CD14-positive monocyte (primary cell): Measurements from ENCODE around the gene USP17L19. TPM values are rescaled to one million over a fixed set of nuclear protein-coding genes. Genes with fewer than 3 reads are reported as not detected.
"Not testable (repeated sequence)": the region's sequence is repeated elsewhere in the genome, so short reads cannot be mapped to it uniquely, and the experiment has no call there.

Experiments
- DNase-seq, 3 donors: peaks; one replicate each; pipeline ENCODE4 v3.0.0-alpha.2; 2011 to 2022
- H2AFZ ChIP-seq: 2 replicates; pipeline ENCODE4 v1.6.0; 2012; ENCODE audit warnings: mild to moderate bottlenecking, low read depth, low read length, inconsistent platforms; ENCODE audit not compliant: insufficient read depth, poor library complexity, severe bottlenecking
- H3K27ac ChIP-seq, 2 donors: 1 replicate in 1 of 2; 2 replicates in 1 of 2; pipeline ENCODE4 v1.5.1; 2012 to 2013; ENCODE audit warnings: low read length in 2 of 2, control low read depth in 1 of 2, inconsistent platforms in 1 of 2, low read depth in 1 of 2, mild to moderate bottlenecking in 1 of 2
- H3K27me3 ChIP-seq, 2 donors: one replicate each; pipeline versions ENCODE4 v1.6.0 to v1.6.1; 2011 to 2013; ENCODE audit warnings: low read length in 2 of 2; ENCODE audit not compliant: control insufficient read depth in 2 of 2, insufficient read depth in 2 of 2
- H3K36me3 ChIP-seq, 2 donors: replicated peaks in 1 of 2; 1 replicate in 1 of 2; 2 replicates in 1 of 2; pipeline versions ENCODE4 v1.5.1 to v1.6.1; 2012 to 2013; ENCODE audit warnings: low read length in 2 of 2, control low read depth in 1 of 2, inconsistent platforms in 1 of 2, mild to moderate bottlenecking in 1 of 2; ENCODE audit not compliant: insufficient read depth in 2 of 2, control insufficient read depth in 1 of 2
- H3K4me1 ChIP-seq, 2 donors: 1 replicate in 1 of 2; 2 replicates in 1 of 2; pipeline versions ENCODE4 v1.5.1 to v1.6.1; 2012 to 2013; ENCODE audit warnings: low read length in 2 of 2, control low read depth in 1 of 2, inconsistent platforms in 1 of 2, mild to moderate bottlenecking in 1 of 2, moderate library complexity in 1 of 2; ENCODE audit not compliant: insufficient read depth in 2 of 2, control insufficient read depth in 1 of 2
- H3K4me2 ChIP-seq: replicated peaks from 2 replicates; pipeline ENCODE3; 2012; ENCODE audit warnings: low read length, moderate library complexity, mild to moderate bottlenecking; ENCODE audit not compliant: poor library complexity, severe bottlenecking; ENCODE audit errors: extremely low read depth
- H3K4me3 ChIP-seq, 3 experiments: fragments of 200-600 bp in 1 of 3; sonication (generic) in 1 of 3; replicated peaks in 1 of 3; 1 replicate in 2 of 3; 2 replicates in 1 of 3; pipeline ENCODE4 v1.5.1; 2011 to 2013; ENCODE audit warnings: low read length in 3 of 3, mild to moderate bottlenecking in 3 of 3, control low read depth in 2 of 3, low read depth in 2 of 3, inconsistent platforms in 1 of 3, moderate library complexity in 1 of 3
- H3K79me2 ChIP-seq: 2 replicates; pipeline ENCODE4 v1.6.0; 2012; ENCODE audit warnings: mild to moderate bottlenecking, control low read depth, inconsistent platforms, low read length, moderate library complexity; ENCODE audit not compliant: insufficient read depth
- H3K9ac ChIP-seq: 2 replicates; pipeline ENCODE4 v1.6.0; 2017; ENCODE audit warnings: low read length, mild to moderate bottlenecking; ENCODE audit not compliant: insufficient read depth, poor library complexity, severe bottlenecking
- H3K9me3 ChIP-seq, 2 donors: replicated peaks in 1 of 2; 1 replicate in 1 of 2; 2 replicates in 1 of 2; pipeline versions ENCODE4 v1.5.1 to v1.6.1; 2012 to 2013; ENCODE audit warnings: low read length in 2 of 2, control low read depth in 1 of 2; ENCODE audit not compliant: control insufficient read depth in 1 of 2, insufficient read depth in 1 of 2
- H4K20me1 ChIP-seq: 2 replicates; pipeline ENCODE4 v1.6.0; 2012; ENCODE audit warnings: mild to moderate bottlenecking, low read length, control low read depth, moderate library complexity; ENCODE audit not compliant: insufficient read depth
- H3K27ac Mint-ChIP-seq, 7 donors: one replicate each; pipeline ENCODE4 v1.8.0; 2020; ENCODE audit warnings: mild to moderate bottlenecking in 7 of 7, mixed read lengths in 7 of 7, moderate library complexity in 6 of 7, inconsistent platforms in 2 of 7
- H3K27me3 Mint-ChIP-seq, 3 donors: one replicate each; pipeline ENCODE4 v1.8.0; 2021 to 2022; ENCODE audit warnings: low read depth in 3 of 3, mild to moderate bottlenecking in 3 of 3, mixed read lengths in 3 of 3, moderate library complexity in 3 of 3, inconsistent platforms in 1 of 3
- H3K36me3 Mint-ChIP-seq, 2 donors: one replicate each; pipeline ENCODE4 v1.8.0; 2020; ENCODE audit warnings: mixed read lengths in 2 of 2, inconsistent platforms in 1 of 2, mild to moderate bottlenecking in 1 of 2
- H3K4me1 Mint-ChIP-seq: one replicate; pipeline ENCODE4 v1.8.0; 2020; ENCODE audit warnings: mild to moderate bottlenecking, mixed read lengths
- H3K4me3 Mint-ChIP-seq, 2 donors: one replicate each; pipeline ENCODE4 v1.8.0; 2020; ENCODE audit warnings: mild to moderate bottlenecking in 2 of 2, mixed read lengths in 2 of 2, moderate library complexity in 1 of 2
- H3K9me3 Mint-ChIP-seq, 7 donors: one replicate each; pipeline ENCODE4 v1.8.0; 2020 to 2022; ENCODE audit warnings: mixed read lengths in 7 of 7, mild to moderate bottlenecking in 6 of 7, moderate library complexity in 6 of 7, inconsistent platforms in 2 of 7
- WGBS: methylation state at CpG from one replicate; pipeline ENCODE4 v1.1.5; 2013; ENCODE audit warnings: missing lambda C conversion rate; ENCODE audit not compliant: insufficient coverage; 5-methylcytosine and 5-hydroxymethylcytosine counted together
- intact Hi-C, 2 donors: fragments of 100-400 bp; cut with micrococcal nuclease; formaldehyde crosslinking; loops; one replicate each; pipeline versions ENCODE4 v1.15.0 to v1.15.1; 2023
- polyA plus RNA-seq, 3 donors: library from polyadenylated mRNA; depleted of rRNA in 1 of 3; unstranded in 2 of 3; stranded (reverse) in 1 of 3; fragments of 300-500 nt in 2 of 3; fragments of >200 nt in 1 of 3; fragmentation: Illumina TruSeq in 2 of 3; gene quantifications; 1 replicate in 2 of 3; 2 replicates in 1 of 3; pipeline ENCODE4 v1.2.3, GENCODE V29; 2012 to 2021

USP17L19 gene
- polyA plus RNA-seq, 3 donors = not detected

DNA sequence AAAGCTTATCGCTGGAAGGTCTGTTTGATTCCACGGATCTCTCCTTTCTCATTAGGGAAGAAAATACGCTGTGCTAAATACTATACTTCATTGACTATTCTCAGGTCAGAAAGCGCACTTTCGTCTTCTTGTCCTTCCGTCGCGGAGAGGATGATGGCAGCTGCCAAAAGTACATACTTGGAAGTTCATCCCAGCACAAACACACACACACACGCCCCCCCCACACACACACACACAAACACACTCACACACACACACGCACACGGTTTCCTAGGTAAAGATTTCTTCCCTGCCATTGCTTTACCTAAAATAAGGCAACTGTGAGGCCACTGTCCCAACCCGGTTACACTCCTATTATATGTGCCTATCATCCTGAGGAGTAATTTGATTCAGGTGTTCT, 14.7 kb upstream of the USP17L19 start:
- H3K9me3 Mint-ChIP-seq, H3K9me3 ChIP-seq, intact Hi-C loops, H4K20me1 ChIP-seq, H3K36me3 ChIP-seq, H3K27me3 Mint-ChIP-seq, H3K27me3 ChIP-seq, H3K79me2 ChIP-seq, H3K4me3 ChIP-seq, H3K9ac ChIP-seq, H3K27ac ChIP-seq, H3K4me3 Mint-ChIP-seq, H2AFZ ChIP-seq, H3K36me3 Mint-ChIP-seq, H3K4me1 Mint-ChIP-seq, H3K4me2 ChIP-seq, H3K4me1 ChIP-seq: not testable (repeated sequence)
- peak overlapping the region in 1 of 7 donors; percentile 3 for H3K27ac Mint-ChIP-seq
- DNase-seq = peak in 1 of 3 donors; percentile 0
- no CpG with 5 or more reads among the region's 12 CpGs for WGBS

DNA sequence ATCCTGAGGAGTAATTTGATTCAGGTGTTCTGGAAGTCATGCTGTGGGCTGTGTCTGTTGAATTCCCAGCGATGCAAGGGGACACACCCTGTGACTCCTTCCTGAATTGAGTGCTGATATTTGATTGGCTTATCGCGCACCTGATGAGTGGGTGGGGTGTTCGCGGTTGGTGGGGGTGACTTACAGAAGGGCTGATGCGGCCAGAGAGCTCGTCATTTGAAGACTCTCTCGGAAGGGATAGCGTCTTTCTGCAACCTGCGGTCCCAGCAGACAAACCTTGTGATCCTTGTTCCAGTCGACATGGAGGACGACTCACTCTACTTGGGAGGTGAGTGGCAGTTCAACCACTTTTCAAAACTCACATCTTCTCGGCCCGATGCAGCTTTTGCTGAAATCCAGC, 9.6 kb upstream of the USP17L19 start, which contains the start of gene USP17L17:
Gene USP17L17, plus strand, starts transcription at position 301 of the 400 bp plus-strand sequence. Its CDS starts 0 bp downstream, at position 301.
- H3K9ac ChIP-seq, H3K27me3 ChIP-seq, H3K27ac Mint-ChIP-seq, H3K4me3 ChIP-seq, H3K27me3 Mint-ChIP-seq, H3K4me2 ChIP-seq, H2AFZ ChIP-seq, H3K4me1 ChIP-seq, intact Hi-C loops, H4K20me1 ChIP-seq, H3K9me3 Mint-ChIP-seq, H3K79me2 ChIP-seq, H3K27ac ChIP-seq, H3K4me1 Mint-ChIP-seq, H3K36me3 ChIP-seq, H3K9me3 ChIP-seq, DNase-seq, H3K4me3 Mint-ChIP-seq, H3K36me3 Mint-ChIP-seq: not testable (repeated sequence)
- WGBS = no CpG with 5 or more reads among the region's 14 CpGs

DNA sequence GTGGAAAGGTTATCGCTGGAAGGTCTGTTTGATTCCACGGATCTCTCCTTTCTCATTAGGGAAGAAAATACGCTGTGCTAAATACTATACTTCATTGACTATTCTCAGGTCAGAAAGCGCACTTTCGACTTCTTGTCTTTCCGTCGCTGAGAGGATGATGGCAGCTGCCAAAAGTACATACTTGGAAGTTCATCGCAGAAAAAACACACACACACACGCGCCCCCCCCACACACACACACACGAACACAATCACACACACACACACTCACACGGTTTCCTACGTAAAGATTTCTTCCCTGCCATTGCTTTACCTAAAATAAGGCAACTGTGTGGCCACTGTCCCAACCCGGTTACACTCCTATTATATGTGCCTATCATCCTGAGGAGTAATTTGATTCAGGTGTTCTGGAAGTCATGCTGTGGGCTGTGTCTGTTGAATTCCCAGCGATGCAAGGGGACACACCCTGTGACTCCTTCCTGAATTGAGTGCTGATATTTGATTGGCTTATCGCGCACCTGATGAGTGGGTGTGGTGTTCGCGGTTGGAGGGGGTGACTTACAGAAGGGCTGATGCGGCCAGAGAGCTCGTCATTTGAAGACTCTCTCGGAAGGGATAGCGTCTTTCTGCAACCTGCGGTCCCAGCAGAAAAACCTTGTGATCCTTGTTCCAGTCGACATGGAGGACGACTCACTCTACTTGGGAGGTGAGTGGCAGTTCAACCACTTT, 5.1 kb upstream of the USP17L19 start, which contains the start of gene USP17L18:
Gene USP17L18, plus strand, starts transcription at position 678 of the 728 bp plus-strand sequence. Its CDS starts 0 bp downstream, at position 678.
- peak in 1 of 3 donors; percentile 0 for DNase-seq
- H3K4me3 ChIP-seq, H3K27me3 Mint-ChIP-seq, H3K36me3 ChIP-seq, H3K9me3 Mint-ChIP-seq, H3K27ac ChIP-seq, H3K4me2 ChIP-seq, H2AFZ ChIP-seq, H3K4me1 ChIP-seq, H4K20me1 ChIP-seq, intact Hi-C loops, H3K27me3 ChIP-seq, H3K36me3 Mint-ChIP-seq, H3K9me3 ChIP-seq, H3K79me2 ChIP-seq, H3K27ac Mint-ChIP-seq, H3K4me1 Mint-ChIP-seq, H3K9ac ChIP-seq, H3K4me3 Mint-ChIP-seq: not testable (repeated sequence)
- 96% methylated on average over 4 of the region's 26 CpGs for WGBS

DNA sequence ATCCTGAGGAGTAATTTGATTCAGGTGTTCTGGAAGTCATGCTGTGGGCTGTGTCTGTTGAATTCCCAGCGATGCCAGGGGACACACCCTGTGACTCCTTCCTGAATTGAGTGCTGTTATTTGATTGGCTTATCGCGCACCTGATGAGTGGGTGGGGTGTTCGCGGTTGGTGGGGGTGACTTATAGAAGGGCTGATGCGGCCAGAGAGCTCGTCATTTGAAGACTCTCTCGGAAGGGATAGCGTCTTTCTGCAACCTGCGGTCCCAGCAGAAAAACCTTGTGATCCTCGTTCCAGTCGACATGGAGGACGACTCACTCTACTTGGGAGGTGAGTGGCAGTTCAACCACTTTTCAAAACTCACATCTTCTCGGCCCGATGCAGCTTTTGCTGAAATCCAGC, 4.6 kb downstream of the USP17L19 start, which contains the start of gene USP17L20:
Gene USP17L20, plus strand, starts transcription at position 301 of the 400 bp plus-strand sequence. Its CDS starts 0 bp downstream, at position 301.
- H3K27me3 ChIP-seq, H3K36me3 Mint-ChIP-seq, H2AFZ ChIP-seq, H3K27ac Mint-ChIP-seq, H3K4me3 ChIP-seq, DNase-seq, H3K9me3 Mint-ChIP-seq, H3K27me3 Mint-ChIP-seq, H4K20me1 ChIP-seq, H3K4me3 Mint-ChIP-seq, H3K9ac ChIP-seq, H3K4me1 ChIP-seq, H3K9me3 ChIP-seq, H3K4me2 ChIP-seq, H3K27ac ChIP-seq, H3K79me2 ChIP-seq, H3K4me1 Mint-ChIP-seq, H3K36me3 ChIP-seq, intact Hi-C loops: not testable (repeated sequence)
- no CpG with 5 or more reads among the region's 15 CpGs for WGBS
